ENCODE results near the gene ADAMTS17.

The ADAMTS17 gene

GRCh38 chr15:100221471-100222348, 120.1 kb downstream of the ADAMTS17 start:
- DNase-seq (ENCODE audit: low read depth), result no peak

- DNase-seq (ENCODE audit: low read depth), result no peak
These were observed 121.6 kb downstream of the ADAMTS17 start for GRCh38 chr15:100220058-100220768.

- no peak for DNase-seq (ENCODE audit: low read depth)
These were observed 123.3 kb downstream of the ADAMTS17 start for GRCh38 chr15:100218434-100218833.

- DNase-seq (ENCODE audit: low read depth), result no peak
These were observed 125.6 kb downstream of the ADAMTS17 start for GRCh38 chr15:100216182-100216581.

GRCh38 chr15:100215843-100216169, 126.0 kb downstream of the ADAMTS17 start:
- no peak for DNase-seq (ENCODE audit: low read depth)

- DNase-seq (ENCODE audit: low read depth), result no peak
These were observed 126.5 kb downstream of the ADAMTS17 start for GRCh38 chr15:100215031-100215842.

- no peak for DNase-seq (ENCODE audit: low read depth)
These were observed 129.6 kb downstream of the ADAMTS17 start for GRCh38 chr15:100211855-100212850.

- no peak for DNase-seq (ENCODE audit: low read depth)
These were observed 131.4 kb downstream of the ADAMTS17 start for GRCh38 chr15:100210338-100210737.

- DNase-seq (ENCODE audit: low read depth), result no peak
These were observed 132.7 kb downstream of the ADAMTS17 start for GRCh38 chr15:100208921-100209603.

- DNase-seq (ENCODE audit: low read depth), result no peak
These were observed 134.7 kb downstream of the ADAMTS17 start for GRCh38 chr15:100207053-100207452.

- no peak for DNase-seq (ENCODE audit: low read depth)
These were observed 135.1 kb downstream of the ADAMTS17 start for GRCh38 chr15:100206643-100207042.

- DNase-seq (ENCODE audit: low read depth), result no peak
These were observed 136.1 kb downstream of the ADAMTS17 start for GRCh38 chr15:100205549-100206295.

GRCh38 chr15:100204771-100205170, 137.0 kb downstream of the ADAMTS17 start:
- DNase-seq (ENCODE audit: low read depth), result no peak

GRCh38 chr15:100204211-100204610, 137.6 kb downstream of the ADAMTS17 start:
- DNase-seq (ENCODE audit: low read depth), result no peak

GRCh38 chr15:100202309-100202960, 139.3 kb downstream of the ADAMTS17 start:
- no peak for DNase-seq (ENCODE audit: low read depth)

GRCh38 chr15:100201376-100202280, 140.1 kb downstream of the ADAMTS17 start:
- no peak for DNase-seq (ENCODE audit: low read depth)

- no peak for DNase-seq (ENCODE audit: low read depth)
These were observed 141.4 kb downstream of the ADAMTS17 start for GRCh38 chr15:100200287-100200880.

GRCh38 chr15:100199711-100200286, 142.0 kb downstream of the ADAMTS17 start:
- DNase-seq (ENCODE audit: low read depth), result no peak

Measured in activated T-helper 9 cell treated with anti-CD3 and anti-CD28 coated beads, Interleukin-2, amount 50 U/mL, for 16 hours (primary cell).